ENCODE data around the gene RNF144A. TPM values are rescaled to one million over a fixed set of nuclear protein-coding genes. Genes with fewer than 3 reads are reported as not detected.

RNF144A gene
- total and polyA plus RNA-seq, 2 donors (not counting 1 experiment from before 2014, with no cell fraction given): 0.17 to 0.24 TPM

DNA sequence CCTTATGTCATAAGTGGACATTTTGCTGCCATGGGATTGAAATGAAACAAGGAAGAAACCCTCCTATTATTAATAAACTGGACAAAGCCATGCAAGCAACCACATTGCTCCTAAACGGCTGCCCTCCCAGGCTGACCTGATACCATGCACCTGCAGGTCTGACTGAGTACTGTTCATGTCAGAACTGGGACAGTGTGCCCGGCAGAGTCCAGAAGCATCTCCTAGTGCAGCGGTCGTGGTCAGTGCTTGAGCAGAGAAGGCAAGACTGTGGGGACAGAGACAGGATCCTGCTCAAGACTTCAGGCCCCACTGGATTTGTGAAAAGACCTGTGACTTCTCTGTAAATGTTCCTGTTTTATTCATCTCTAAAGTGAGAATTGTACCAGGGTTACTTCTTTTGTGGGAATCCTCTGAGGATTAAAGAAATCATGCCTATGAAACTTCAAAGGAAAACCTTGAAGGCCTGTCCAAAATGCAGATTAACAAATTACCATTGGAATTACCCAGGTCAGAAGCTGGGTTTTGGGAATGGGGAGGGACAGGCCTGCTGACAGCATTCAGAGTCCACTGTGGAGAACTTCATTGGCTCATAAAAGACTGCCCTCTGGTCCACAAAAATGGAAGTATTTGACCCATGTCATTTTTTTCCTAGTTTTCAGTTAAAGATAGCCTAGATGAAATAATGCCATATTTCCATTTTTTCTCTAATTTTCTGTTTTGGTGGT lies 13.9 kb downstream of the RNF144A start:
- Histone ChIP-seq H3K4me1 (ENCODE audit: control insufficient read depth, extremely low read depth, insufficient read depth, low read length) (no peaks in the 10 kb centered on the region), H3K27ac (ENCODE audit: insufficient read depth, low read length) (no peak overlapping the region), H3K36me3 (ENCODE audit: control insufficient read depth, insufficient read depth, low read length) (no peaks in the 10 kb centered on the region), H3K9ac (ENCODE audit: insufficient read depth, low read length) (no peak overlapping the region), H3K4me2 (ENCODE audit: extremely low read depth, insufficient read depth, low read length) (no peak overlapping the region), H2AFZ (ENCODE audit: low read length) (no peak overlapping the region), H3K4me3 (replicated peaks in 1 of 4; ENCODE audit: control extremely low read depth in 1 of 4, insufficient read depth in 1 of 4, low read depth in 3 of 4, low read length in 4 of 4) (no peak overlapping the region), H4K20me1 (ENCODE audit: control insufficient read depth, extremely low read depth, insufficient read depth, low read length) (no peaks in the 10 kb centered on the region), H3K79me2 (ENCODE audit: control insufficient read depth, insufficient read depth, low read length) (no peaks in the 10 kb centered on the region), H3K27me3 (ENCODE audit: control insufficient read depth, insufficient read depth, low read length) (no peaks in the 10 kb centered on the region), H3K9me3 (ENCODE audit: control insufficient read depth, insufficient read depth, low read depth, low read length) (no peaks in the 10 kb centered on the region)
- DNase-seq (ENCODE audit: low read depth in 2 of 2): no peak
- TF ChIP-seq CTCF (conservative IDR thresholded peaks at IDR 0.05 in 1 of 2, IDR thresholded peaks at IDR 0.05 in 1 of 2; ENCODE audit: low read depth in 1 of 2, low read length in 2 of 2) (no peak), EZH2 (IDR thresholded peaks at IDR 0.05; ENCODE audit: low read length, missing control alignments) (no peak)

DNA sequence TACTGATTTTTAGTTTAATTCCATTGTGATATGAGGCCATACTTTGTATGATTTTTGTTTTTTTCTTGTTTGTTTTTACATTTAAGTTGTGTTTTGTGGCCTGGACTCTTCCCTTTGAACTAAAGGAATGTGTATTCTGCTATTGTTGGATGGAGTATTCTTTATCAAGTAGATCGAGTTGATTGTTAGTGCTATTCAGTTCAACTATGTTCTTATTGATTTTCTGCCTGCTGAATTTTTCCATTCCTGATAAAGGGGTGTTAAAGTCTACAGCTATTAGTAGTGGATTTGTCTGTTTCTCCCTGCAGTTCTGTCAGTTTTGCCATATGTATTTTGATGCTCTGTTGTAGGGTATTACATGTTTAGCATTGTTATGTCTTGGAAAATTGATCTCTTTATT lies 14.5 kb downstream of the RNF144A start:
- no peak for DNase-seq (ENCODE audit: low read depth in 2 of 2)
- no peak overlapping the region for H2AFZ ChIP-seq (ENCODE audit: low read length)
- no peak for TF ChIP-seq CTCF (conservative IDR thresholded peaks at IDR 0.05 in 1 of 2, IDR thresholded peaks at IDR 0.05 in 1 of 2; ENCODE audit: low read depth in 1 of 2, low read length in 2 of 2)
- TF ChIP-seq EZH2 (IDR thresholded peaks at IDR 0.05; ENCODE audit: low read length, missing control alignments): no peak
- H3K4me2 ChIP-seq (ENCODE audit: extremely low read depth, insufficient read depth, low read length): no peak overlapping the region
- H3K79me2 ChIP-seq (ENCODE audit: control insufficient read depth, insufficient read depth, low read length): no peaks in the 10 kb centered on the region
- no peak overlapping the region for H3K27ac ChIP-seq (ENCODE audit: insufficient read depth, low read length)
- H4K20me1 ChIP-seq (ENCODE audit: control insufficient read depth, extremely low read depth, insufficient read depth, low read length): no peaks in the 10 kb centered on the region
- H3K4me1 ChIP-seq (ENCODE audit: control insufficient read depth, extremely low read depth, insufficient read depth, low read length): no peaks in the 10 kb centered on the region
- H3K9me3 ChIP-seq (ENCODE audit: control insufficient read depth, insufficient read depth, low read depth, low read length): no peaks in the 10 kb centered on the region
- H3K4me3 ChIP-seq (replicated peaks in 1 of 4; ENCODE audit: control extremely low read depth in 1 of 4, insufficient read depth in 1 of 4, low read depth in 3 of 4, low read length in 4 of 4): no peak overlapping the region
- H3K36me3 ChIP-seq (ENCODE audit: control insufficient read depth, insufficient read depth, low read length): no peaks in the 10 kb centered on the region
- no peaks in the 10 kb centered on the region for H3K27me3 ChIP-seq (ENCODE audit: control insufficient read depth, insufficient read depth, low read length)
- no peak overlapping the region for H3K9ac ChIP-seq (ENCODE audit: insufficient read depth, low read length)

GRCh38 chr2:6932206-6932605 lies 15.0 kb downstream of the RNF144A start:
- Histone ChIP-seq H3K4me1 (ENCODE audit: control insufficient read depth, extremely low read depth, insufficient read depth, low read length) (no peaks in the 10 kb centered on the region), H3K4me2 (ENCODE audit: extremely low read depth, insufficient read depth, low read length) (no peak overlapping the region), H3K79me2 (ENCODE audit: control insufficient read depth, insufficient read depth, low read length) (no peaks in the 10 kb centered on the region), H3K27me3 (ENCODE audit: control insufficient read depth, insufficient read depth, low read length) (no peaks in the 10 kb centered on the region), H3K9ac (ENCODE audit: insufficient read depth, low read length) (no peak overlapping the region), H2AFZ (ENCODE audit: low read length) (no peak overlapping the region), H3K4me3 (replicated peaks in 1 of 4; ENCODE audit: control extremely low read depth in 1 of 4, insufficient read depth in 1 of 4, low read depth in 3 of 4, low read length in 4 of 4) (no peak overlapping the region), H4K20me1 (ENCODE audit: control insufficient read depth, extremely low read depth, insufficient read depth, low read length) (no peaks in the 10 kb centered on the region), H3K9me3 (ENCODE audit: control insufficient read depth, insufficient read depth, low read depth, low read length) (no peaks in the 10 kb centered on the region), H3K36me3 (ENCODE audit: control insufficient read depth, insufficient read depth, low read length) (no peaks in the 10 kb centered on the region), H3K27ac (ENCODE audit: insufficient read depth, low read length) (no peak overlapping the region)
- TF ChIP-seq EZH2 (IDR thresholded peaks at IDR 0.05; ENCODE audit: low read length, missing control alignments) (no peak), CTCF (conservative IDR thresholded peaks at IDR 0.05 in 1 of 2, IDR thresholded peaks at IDR 0.05 in 1 of 2; ENCODE audit: low read depth in 1 of 2, low read length in 2 of 2) (no peak)
- no peak for DNase-seq (ENCODE audit: low read depth in 2 of 2)
